DND-41 (cell line): ENCODE data around the gene PGA3.

Source experiments
- ATAC-seq: fragments of 200-7000 bp; cut with Tn5 transposase; 3 replicates; pipeline ENCODE4 v1.9.1; 2021; ENCODE audit warnings: low read depth; ENCODE audit not compliant: insufficient read depth
- DNase-seq: peaks from one replicate; pipeline ENCODE4 v3.0.0-alpha.2; 2020
- H2AFZ ChIP-seq: 2 replicates; pipeline ENCODE4 v1.6.0; 2012; ENCODE audit warnings: low read depth, low read length
- H3K27ac ChIP-seq: 2 replicates; pipeline ENCODE4 v1.5.1; 2012; ENCODE audit warnings: low read length, inconsistent platforms
- H3K27me3 ChIP-seq: fragments of 200-600 bp; sonication (generic); 2 replicates; pipeline ENCODE4 v1.6.0; 2012; ENCODE audit warnings: low read length, mild to moderate bottlenecking, inconsistent platforms; ENCODE audit not compliant: insufficient read depth, poor library complexity
- H3K36me3 ChIP-seq: 2 replicates; pipeline ENCODE4 v1.5.1; 2012; ENCODE audit warnings: low read length, inconsistent platforms; ENCODE audit not compliant: insufficient read depth
- H3K4me1 ChIP-seq: 2 replicates; pipeline ENCODE4 v1.5.1; 2012; ENCODE audit warnings: mild to moderate bottlenecking, low read length; ENCODE audit not compliant: insufficient read depth
- H3K4me2 ChIP-seq: 2 replicates; pipeline ENCODE4 v1.6.0; 2012; ENCODE audit warnings: mild to moderate bottlenecking, moderate library complexity, low read length, inconsistent platforms; ENCODE audit not compliant: insufficient read depth
- H3K4me3 ChIP-seq, 2 experiments: fragments of 200-600 bp in 1 of 2; shearing (Covaris generic) in 1 of 2; 2 replicates each; pipeline ENCODE4 v1.5.1; 2012 to 2016; ENCODE audit warnings: inconsistent platforms in 2 of 2, low read length in 2 of 2, mild to moderate bottlenecking in 2 of 2, low read depth in 1 of 2, moderate library complexity in 1 of 2
- H3K79me2 ChIP-seq: 2 replicates; pipeline ENCODE4 v1.6.0; 2012; ENCODE audit warnings: low read length, inconsistent platforms; ENCODE audit not compliant: insufficient read depth
- H3K9ac ChIP-seq: 2 replicates; pipeline ENCODE4 v1.6.0; 2012; ENCODE audit warnings: low read depth, mild to moderate bottlenecking, inconsistent platforms, low read length, moderate library complexity
- H3K9me3 ChIP-seq: 2 replicates; pipeline ENCODE4 v1.5.1; 2012; ENCODE audit warnings: low read length, moderate library complexity, mild to moderate bottlenecking, inconsistent platforms; ENCODE audit not compliant: insufficient read depth, severe bottlenecking
- H4K20me1 ChIP-seq: 2 replicates; pipeline ENCODE4 v1.6.0; 2012; ENCODE audit warnings: low read length; ENCODE audit not compliant: insufficient read depth
- EZH2 ChIP-seq: IDR thresholded peaks from 3 replicates; pipeline ENCODE4 v1.6.1; 2012; ENCODE audit warnings: borderline replicate concordance, low read depth, mild to moderate bottlenecking, moderate library complexity, low read length, inconsistent platforms; ENCODE audit not compliant: severe bottlenecking
- TF ChIP-seq, protein P1 (sequence below): IDR thresholded peaks from 2 replicates; pipeline ENCODE4 v1.5.1; 2012; ENCODE audit warnings: borderline replicate concordance, low read length, moderate library complexity, mild to moderate bottlenecking; ENCODE audit not compliant: poor library complexity, severe bottlenecking; ENCODE audit errors: extremely low read depth

The PGA3 gene

DNA sequence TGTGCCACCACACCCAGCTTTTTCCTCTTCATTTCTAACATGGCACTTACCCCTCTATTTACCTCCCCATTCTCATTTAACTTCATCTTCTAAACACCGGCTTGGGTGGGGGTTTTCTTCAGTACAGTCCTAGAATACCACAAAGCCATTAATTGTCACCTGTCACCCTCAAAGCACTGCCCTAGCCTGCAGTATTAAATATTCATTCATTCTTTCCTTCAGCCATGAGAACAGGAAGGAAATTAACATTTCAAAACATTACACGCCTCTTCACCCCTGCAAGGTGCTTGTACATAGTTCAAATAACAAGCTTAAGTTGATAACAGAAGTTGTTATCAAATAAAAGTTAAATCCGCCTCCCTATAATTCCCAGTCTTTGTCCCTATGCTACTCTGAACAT, 31.4 kb upstream of the PGA3 start:
- DNase-seq (no peak), ATAC-seq (no peak)
- no peak for TF ChIP-seq EZH2
- TF ChIP-seq, protein P1, sequence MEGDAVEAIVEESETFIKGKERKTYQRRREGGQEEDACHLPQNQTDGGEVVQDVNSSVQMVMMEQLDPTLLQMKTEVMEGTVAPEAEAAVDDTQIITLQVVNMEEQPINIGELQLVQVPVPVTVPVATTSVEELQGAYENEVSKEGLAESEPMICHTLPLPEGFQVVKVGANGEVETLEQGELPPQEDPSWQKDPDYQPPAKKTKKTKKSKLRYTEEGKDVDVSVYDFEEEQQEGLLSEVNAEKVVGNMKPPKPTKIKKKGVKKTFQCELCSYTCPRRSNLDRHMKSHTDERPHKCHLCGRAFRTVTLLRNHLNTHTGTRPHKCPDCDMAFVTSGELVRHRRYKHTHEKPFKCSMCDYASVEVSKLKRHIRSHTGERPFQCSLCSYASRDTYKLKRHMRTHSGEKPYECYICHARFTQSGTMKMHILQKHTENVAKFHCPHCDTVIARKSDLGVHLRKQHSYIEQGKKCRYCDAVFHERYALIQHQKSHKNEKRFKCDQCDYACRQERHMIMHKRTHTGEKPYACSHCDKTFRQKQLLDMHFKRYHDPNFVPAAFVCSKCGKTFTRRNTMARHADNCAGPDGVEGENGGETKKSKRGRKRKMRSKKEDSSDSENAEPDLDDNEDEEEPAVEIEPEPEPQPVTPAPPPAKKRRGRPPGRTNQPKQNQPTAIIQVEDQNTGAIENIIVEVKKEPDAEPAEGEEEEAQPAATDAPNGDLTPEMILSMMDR, result no peak
- H3K4me1 ChIP-seq, result no peaks in the 10 kb centered on the region
- no peak overlapping the region for H2AFZ ChIP-seq
- H3K4me3 ChIP-seq, result no peak overlapping the region
- no peaks in the 10 kb centered on the region for H3K79me2 ChIP-seq
- peaks cover 8% of the 10 kb centered on the region for H3K27me3 ChIP-seq
- no peak overlapping the region for H3K27ac ChIP-seq
- no peaks in the 10 kb centered on the region for H3K9me3 ChIP-seq
- no peak overlapping the region for H3K9ac ChIP-seq
- H3K4me2 ChIP-seq, result no peak overlapping the region
- H4K20me1 ChIP-seq, result no peaks in the 10 kb centered on the region
- H3K36me3 ChIP-seq, result no peaks in the 10 kb centered on the region

DNA sequence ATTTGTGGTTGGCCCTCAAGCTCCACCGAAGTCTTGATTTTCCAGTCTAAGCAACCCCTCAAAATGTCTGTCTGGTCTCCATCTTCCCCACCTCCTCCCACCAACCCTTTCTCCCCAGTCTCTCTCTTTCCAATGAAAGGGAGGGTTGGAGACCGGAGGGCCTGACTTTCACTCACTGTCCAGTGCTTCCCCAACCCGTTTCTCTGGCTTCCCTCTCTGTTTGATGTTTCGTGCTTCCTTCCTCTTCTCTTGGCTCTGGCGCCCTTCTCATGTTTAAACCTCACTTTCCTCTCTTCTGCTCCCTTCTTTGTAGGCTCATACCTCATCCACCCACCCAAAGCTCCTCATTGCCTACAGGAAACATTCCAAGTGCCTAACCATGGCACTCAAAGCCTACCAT, 31.0 kb upstream of the PGA3 start:
- Histone ChIP-seq H3K79me2 (no peaks in the 10 kb centered on the region), H3K4me2 (no peak overlapping the region), H3K9me3 (no peaks in the 10 kb centered on the region), H3K36me3 (no peaks in the 10 kb centered on the region), H4K20me1 (no peaks in the 10 kb centered on the region), H3K27ac (no peak overlapping the region), H3K27me3 (peaks cover 8% of the 10 kb centered on the region), H3K4me3 (no peak overlapping the region), H3K4me1 (no peaks in the 10 kb centered on the region), H2AFZ (no peak overlapping the region), H3K9ac (no peak overlapping the region)
- TF ChIP-seq EZH2, result no peak
- TF ChIP-seq, protein P1, result no peak
- no peak for DNase-seq
- no peak for ATAC-seq

DNA sequence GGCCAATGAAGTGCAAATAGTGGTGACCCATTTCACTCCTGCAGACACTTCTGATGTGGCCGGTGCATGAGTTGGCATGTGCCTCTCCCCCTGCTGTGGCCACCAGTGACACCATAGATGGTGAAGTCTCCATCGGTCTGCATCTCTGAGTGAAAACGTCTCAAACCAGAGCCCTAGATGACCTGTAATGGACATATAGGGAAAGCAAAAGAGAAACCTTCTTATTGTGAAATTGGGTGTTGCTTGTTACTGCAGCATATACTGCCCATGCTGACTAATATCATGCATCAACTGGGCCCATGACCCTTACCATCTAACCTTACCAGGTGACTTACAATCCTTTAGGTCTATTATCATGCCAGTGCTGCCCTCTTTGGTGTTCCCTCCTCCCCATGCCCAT, 30.4 kb upstream of the PGA3 start:
- no peaks in the 10 kb centered on the region for H4K20me1 ChIP-seq
- H3K36me3 ChIP-seq, result no peaks in the 10 kb centered on the region
- no peak overlapping the region for H3K4me2 ChIP-seq
- no peak overlapping the region for H3K9ac ChIP-seq
- TF ChIP-seq EZH2, result no peak
- peaks cover 8% of the 10 kb centered on the region for H3K27me3 ChIP-seq
- DNase-seq, result no peak
- no peaks in the 10 kb centered on the region for H3K9me3 ChIP-seq
- no peaks in the 10 kb centered on the region for H3K79me2 ChIP-seq
- H2AFZ ChIP-seq, result no peak overlapping the region
- ATAC-seq, result no peak
- no peak overlapping the region for H3K4me3 ChIP-seq
- no peak overlapping the region for H3K27ac ChIP-seq
- H3K4me1 ChIP-seq, result no peaks in the 10 kb centered on the region

DNA sequence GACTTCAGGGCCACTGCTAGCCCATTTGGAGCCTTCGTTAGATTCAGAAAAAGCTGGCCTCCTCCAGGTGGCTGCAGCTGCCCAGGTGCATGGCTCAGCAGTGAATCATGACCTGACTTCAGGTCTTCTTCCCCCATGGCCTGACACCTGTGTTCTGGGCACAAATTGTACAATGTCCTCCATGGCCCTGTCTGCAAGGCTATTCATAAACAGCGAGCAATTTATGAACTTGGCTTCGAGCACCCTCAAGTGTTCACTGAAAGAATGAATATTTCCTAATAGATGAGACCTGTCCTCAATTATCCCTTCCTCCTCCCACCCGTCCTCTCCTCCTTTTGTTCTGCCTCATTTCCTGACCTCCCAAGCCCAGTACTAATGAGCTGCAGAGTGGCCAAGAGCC, 29.9 kb upstream of the PGA3 start:
- no peaks in the 10 kb centered on the region for H4K20me1 ChIP-seq
- no peak overlapping the region for H3K4me2 ChIP-seq
- H3K27me3 ChIP-seq, result peaks cover 8% of the 10 kb centered on the region
- H3K4me1 ChIP-seq, result no peaks in the 10 kb centered on the region
- ATAC-seq, result no peak
- H3K9ac ChIP-seq, result no peak overlapping the region
- no peaks in the 10 kb centered on the region for H3K79me2 ChIP-seq
- no peak overlapping the region for H3K27ac ChIP-seq
- DNase-seq, result no peak
- no peak overlapping the region for H3K4me3 ChIP-seq
- H3K36me3 ChIP-seq, result no peaks in the 10 kb centered on the region
- H3K9me3 ChIP-seq, result no peaks in the 10 kb centered on the region
- TF ChIP-seq, protein P1, result no peak
- TF ChIP-seq EZH2, result no peak
- no peak overlapping the region for H2AFZ ChIP-seq
